GM12864 (cell line): Measurements from ENCODE around the gene SPR.

Experiments
- DNase-seq: peaks from one replicate; pipeline ENCODE4 v3.0.0-alpha.2; 2011; ENCODE audit warnings: low read depth
- H3K4me3 ChIP-seq: 2 replicates; pipeline ENCODE4 v1.5.1; 2011; ENCODE audit warnings: mild to moderate bottlenecking, low read depth, low read length, control low read depth
- CTCF ChIP-seq: IDR thresholded peaks from 2 replicates; pipeline ENCODE4 v1.5.1; 2011; ENCODE audit warnings: low read depth, mild to moderate bottlenecking, moderate library complexity, low read length, control low read depth, inconsistent platforms; ENCODE audit errors: missing control alignments

The SPR gene

GRCh38 chr2:72920318-72921087, 33.3 kb downstream of the SPR start:
- DNase-seq: no peak
- H3K4me3 ChIP-seq: no peak overlapping the region
- TF ChIP-seq CTCF: no peak

DNA sequence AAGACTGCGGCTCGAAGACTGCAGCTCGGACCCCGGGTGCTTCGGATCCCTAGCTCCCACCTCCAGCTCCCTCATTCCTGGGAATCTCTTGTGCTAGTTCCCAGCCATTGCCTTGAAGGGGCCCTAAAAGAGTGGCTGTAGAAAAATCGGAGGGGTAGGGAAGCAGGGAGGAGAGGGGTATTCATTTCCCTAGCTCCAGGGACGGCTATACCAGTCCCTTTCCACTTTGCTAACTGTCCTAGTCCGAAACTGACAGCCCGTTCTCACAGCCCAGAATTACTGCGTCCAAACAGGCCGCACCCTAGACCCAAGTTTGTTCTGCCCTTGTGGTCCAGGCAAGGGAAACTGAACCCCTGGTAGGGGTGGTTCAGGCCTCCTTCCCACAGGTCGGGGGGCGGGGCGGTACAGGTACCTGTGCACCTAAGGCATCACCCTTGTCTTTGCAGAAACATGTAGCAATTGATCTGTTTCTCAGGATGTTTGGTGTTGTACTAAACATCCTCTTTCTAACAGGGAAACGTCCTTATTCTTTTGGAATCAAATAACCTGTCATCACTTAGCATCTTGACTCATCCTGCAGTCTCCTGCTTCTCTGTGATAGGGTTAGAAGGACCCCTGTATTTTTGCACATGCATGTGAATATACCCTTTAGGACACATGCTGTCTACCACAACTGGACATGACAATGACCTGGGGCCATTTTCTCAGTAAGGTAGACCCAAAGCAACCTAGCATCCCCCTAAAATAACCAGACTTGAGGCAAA, 34.1 kb downstream of the SPR start:
- no peak for DNase-seq
- no peak for TF ChIP-seq CTCF
- H3K4me3 ChIP-seq: no peak overlapping the region

GRCh38 chr2:72921853-72922252, 34.6 kb downstream of the SPR start:
- DNase-seq: no peak
- TF ChIP-seq CTCF: no peak

GRCh38 chr2:72923833-72924352, 36.7 kb downstream of the SPR start:
- no peak for DNase-seq
- no peak overlapping the region for H3K4me3 ChIP-seq
- TF ChIP-seq CTCF: no peak

More at GRCh38 chr2:72921853-72922252, 34.6 kb downstream of the SPR start:
- H3K4me3 ChIP-seq: no peak overlapping the region

- no peak overlapping the region for H3K4me3 ChIP-seq
- TF ChIP-seq CTCF: no peak
- no peak for DNase-seq
Observed at GRCh38 chr2:72924353-72925240, 37.4 kb downstream of the SPR start.

DNA sequence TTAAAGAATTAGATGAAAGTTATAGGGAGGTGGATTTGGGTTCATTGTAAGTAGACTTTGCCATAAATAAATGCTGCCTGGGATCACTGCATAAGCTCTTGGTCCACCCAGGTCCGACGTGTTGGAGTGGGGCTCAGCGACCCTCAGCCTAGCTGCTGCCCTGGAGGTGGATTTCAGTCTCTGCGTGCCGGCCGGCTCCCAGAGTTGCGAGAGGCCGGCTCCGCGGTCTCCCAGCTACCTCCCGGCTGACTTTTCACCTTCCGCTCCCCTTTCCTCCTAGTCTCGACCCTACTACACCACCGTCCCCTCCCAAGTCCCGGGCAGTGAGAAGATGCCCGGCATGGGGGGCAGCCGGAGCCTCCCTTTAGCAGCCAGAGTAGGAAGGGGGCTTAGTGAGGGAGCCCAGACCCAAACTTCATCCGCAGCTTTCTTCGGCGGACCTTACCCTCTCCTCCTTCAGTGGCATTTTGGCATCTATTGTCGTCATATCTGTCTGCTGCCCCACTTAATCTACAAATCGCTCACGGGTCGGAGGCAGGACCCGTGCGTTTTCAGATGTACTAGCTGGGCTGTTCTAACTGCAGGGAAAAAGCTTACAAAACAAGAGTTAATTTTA, 38.2 kb downstream of the SPR start:
- no peak for DNase-seq
- TF ChIP-seq CTCF: no peak
- no peak overlapping the region for H3K4me3 ChIP-seq
